Small intestine (tissue), 7 donors: Measurements from ENCODE around the gene NCOA3. TPM values are rescaled to one million over a fixed set of nuclear protein-coding genes. Genes with fewer than 3 reads are reported as not detected.

ENCODE experiments used
- DNase-seq, 2 donors: peaks; one replicate each; pipeline versions ENCODE4 v3.0.0 to v3.0.0-alpha.2; 2013
- FAIRE-seq: peaks from 2 replicates; lab custom pipeline; 2012; peaks lifted over from hg19 to GRCh38; lab: Jason Lieb, UNC
- H3K27ac ChIP-seq, 3 donors: one replicate each; pipeline ENCODE4 v1.5.1; 2013; ENCODE audit warnings: low read length in 2 of 3, mild to moderate bottlenecking in 2 of 3, control low read depth in 1 of 3, inconsistent platforms in 1 of 3, low read depth in 1 of 3, moderate library complexity in 1 of 3
- H3K27me3 ChIP-seq, 3 donors: one replicate each; pipeline ENCODE4 v1.6.1; 2013; ENCODE audit warnings: low read length in 3 of 3, inconsistent platforms in 1 of 3; ENCODE audit not compliant: control insufficient read depth in 3 of 3, insufficient read depth in 3 of 3
- H3K36me3 ChIP-seq, 3 donors: one replicate each; pipeline ENCODE4 v1.6.1; 2013; ENCODE audit warnings: low read length in 3 of 3, inconsistent platforms in 1 of 3, low read depth in 1 of 3, mild to moderate bottlenecking in 1 of 3, moderate library complexity in 1 of 3; ENCODE audit not compliant: control insufficient read depth in 3 of 3, insufficient read depth in 2 of 3
- H3K4me1 ChIP-seq, 3 donors: one replicate each; pipeline ENCODE4 v1.6.1; 2013; ENCODE audit warnings: low read length in 2 of 3, inconsistent platforms in 1 of 3, low read depth in 1 of 3, mild to moderate bottlenecking in 1 of 3, moderate library complexity in 1 of 3; ENCODE audit not compliant: control insufficient read depth in 3 of 3, insufficient read depth in 2 of 3
- H3K4me3 ChIP-seq, 3 donors: one replicate each; pipeline ENCODE4 v1.5.1; 2013; ENCODE audit warnings: low read length in 3 of 3, control low read depth in 1 of 3, inconsistent platforms in 1 of 3, low read depth in 1 of 3, mild to moderate bottlenecking in 1 of 3, moderate library complexity in 1 of 3
- H3K9me3 ChIP-seq, 2 donors: one replicate each; pipeline ENCODE4 v1.6.1; 2013; ENCODE audit warnings: low read depth in 1 of 2, low read length in 1 of 2; ENCODE audit not compliant: control insufficient read depth in 2 of 2, insufficient read depth in 1 of 2
- WGBS, 3 donors: extraction: QIAGEN DNeasy Blood & Tissue Kit; methylation state at CpG; one replicate each; pipeline ENCODE4 v1.1.7; 2013; 5-methylcytosine and 5-hydroxymethylcytosine counted together
- polyA plus RNA-seq, 4 donors: library from polyadenylated mRNA; stranded (reverse) in 3 of 4; unstranded in 1 of 4; fragments of 200-250 nt in 3 of 4; fragments of 120-200 nt in 1 of 4; gene quantifications; one replicate each; pipeline versions ENCODE4 v1.2.1 to v1.2.3, GENCODE V29; 2013
- donor health status: healthy with polysubstance abuse.
- donor health status: control.
- donor health status: control.
- donor health status: Bipolar disorder and iron deficiency.
- donor health status: healthy.

The NCOA3 gene
- polyA plus RNA-seq, 4 donors, result 3.4 to 14.9 (median 5.1) TPM

GRCh38 chr20:47465335-47466090 lies 36.2 kb upstream of the NCOA3 start:
- H3K27me3 ChIP-seq, result no peaks in the 10 kb centered on the region
- 91 to 95% (median 92%) methylated on average over 16 of the region's 16 CpGs for WGBS, 3 donors
- FAIRE-seq, result no peak
- no peak for DNase-seq
- H3K9me3 ChIP-seq, result no peaks in the 10 kb centered on the region
- no peaks in the 10 kb centered on the region for H3K4me1 ChIP-seq
- H3K27ac ChIP-seq, result no peak overlapping the region
- H3K36me3 ChIP-seq, result no peaks in the 10 kb centered on the region
- no peak overlapping the region for H3K4me3 ChIP-seq

- WGBS, 3 donors, result 87 to 98% (median 95%) methylated on average over 2 of the region's 2 CpGs
- no peak for FAIRE-seq
- H3K27ac ChIP-seq, result no peak overlapping the region
- no peaks in the 10 kb centered on the region for H3K4me1 ChIP-seq
- H3K4me3 ChIP-seq, result no peak overlapping the region
- H3K36me3 ChIP-seq, result no peaks in the 10 kb centered on the region
- H3K9me3 ChIP-seq, result no peaks in the 10 kb centered on the region
- no peaks in the 10 kb centered on the region for H3K27me3 ChIP-seq
- DNase-seq, result no peak
Observed at GRCh38 chr20:47466213-47466612, 35.5 kb upstream of the NCOA3 start.

GRCh38 chr20:47466704-47467459 lies 34.8 kb upstream of the NCOA3 start:
- no peak for DNase-seq
- Histone ChIP-seq H3K27ac (no peak overlapping the region), H3K27me3 (no peaks in the 10 kb centered on the region), H3K4me3 (no peak overlapping the region), H3K36me3 (no peaks in the 10 kb centered on the region), H3K9me3 (no peaks in the 10 kb centered on the region), H3K4me1 (no peaks in the 10 kb centered on the region)
- WGBS, 3 donors, result 91 to 93% (median 93%) methylated on average over 15 of the region's 15 CpGs
- no peak for FAIRE-seq

- peak in 1 of 2 donors; percentile 12 for DNase-seq
- Histone ChIP-seq H3K27ac (peak overlapping the region in 1 of 3 donors; percentile 56), H3K27me3 (no peaks in the 10 kb centered on the region), H3K4me1 (no peaks in the 10 kb centered on the region), H3K9me3 (no peaks in the 10 kb centered on the region), H3K4me3 (no peak overlapping the region), H3K36me3 (no peaks in the 10 kb centered on the region)
- FAIRE-seq, result no peak
- WGBS, 3 donors, result 52 to 57% (median 56%) methylated on average over 14 of the region's 14 CpGs
Observed at GRCh38 chr20:47468290-47469050, 33.2 kb upstream of the NCOA3 start.

GRCh38 chr20:47475419-47476044 lies 26.2 kb upstream of the NCOA3 start:
- Histone ChIP-seq H3K9me3 (no peaks in the 10 kb centered on the region), H3K27ac (no peak overlapping the region), H3K4me3 (no peak overlapping the region), H3K4me1 (no peaks in the 10 kb centered on the region), H3K27me3 (no peaks in the 10 kb centered on the region), H3K36me3 (no peaks in the 10 kb centered on the region)
- WGBS, 3 donors, result 87 to 93% (median 92%) methylated on average over 4 of the region's 4 CpGs
- DNase-seq (no peak), FAIRE-seq (no peak)

- DNase-seq (no peak), FAIRE-seq (no peak)
- 97 to 98% (median 97%) methylated on average over 2 of the region's 2 CpGs for WGBS, 3 donors
- H3K27me3 ChIP-seq, result no peaks in the 10 kb centered on the region
- no peaks in the 10 kb centered on the region for H3K9me3 ChIP-seq
- H3K36me3 ChIP-seq, result no peaks in the 10 kb centered on the region
- no peak overlapping the region for H3K27ac ChIP-seq
- no peak overlapping the region for H3K4me3 ChIP-seq
- H3K4me1 ChIP-seq, result no peaks in the 10 kb centered on the region
Observed at GRCh38 chr20:47476452-47476851, 25.2 kb upstream of the NCOA3 start.

GRCh38 chr20:47479093-47479492 lies 22.6 kb upstream of the NCOA3 start:
- no peaks in the 10 kb centered on the region for H3K36me3 ChIP-seq
- WGBS, 3 donors, result 94 to 98% (median 96%) methylated on average over 4 of the region's 4 CpGs

GRCh38 chr20:47479506-47479905 lies 22.2 kb upstream of the NCOA3 start:
- FAIRE-seq (no peak), DNase-seq (peak in 1 of 2 donors; percentile 33)
- Histone ChIP-seq H3K4me1 (no peaks in the 10 kb centered on the region), H3K27me3 (no peaks in the 10 kb centered on the region), H3K36me3 (no peaks in the 10 kb centered on the region), H3K27ac (no peak overlapping the region), H3K4me3 (no peak overlapping the region), H3K9me3 (no peaks in the 10 kb centered on the region)

More at GRCh38 chr20:47479093-47479492, 22.6 kb upstream of the NCOA3 start:
- FAIRE-seq (no peak), DNase-seq (no peak)
- Histone ChIP-seq H3K9me3 (no peaks in the 10 kb centered on the region), H3K4me3 (no peak overlapping the region), H3K4me1 (no peaks in the 10 kb centered on the region), H3K27ac (no peak overlapping the region), H3K27me3 (no peaks in the 10 kb centered on the region)
